T-helper 2 cell treated with Interferon-gamma antibody and Interleukin-4, amounts not matched to agents 5 μg/mL and 100 μg/mL, for 36 hours (primary cell): ENCODE measurements around the gene TXN2.
A peak's percentile ranks its signal among the peaks of the same experiment; 100 is the strongest.

Source experiments
- DNase-seq: peaks from one replicate; pipeline ENCODE4 v3.0.0; 2021; ENCODE audit warnings: low spot score
- H3K27ac Mint-ChIP-seq: one replicate; pipeline ENCODE4 v1.8.0; 2021; ENCODE audit warnings: mild to moderate bottlenecking, mixed read lengths
- H3K27me3 Mint-ChIP-seq: one replicate; pipeline ENCODE4 v1.8.0; 2021; ENCODE audit warnings: low read depth, mixed read lengths
- H3K36me3 Mint-ChIP-seq: one replicate; pipeline ENCODE4 v1.8.0; 2021; ENCODE audit warnings: low read depth, mixed read lengths
- H3K4me1 Mint-ChIP-seq: one replicate; pipeline ENCODE4 v1.8.0; 2021; ENCODE audit warnings: low read depth, mixed read lengths
- H3K4me3 Mint-ChIP-seq: one replicate; pipeline ENCODE4 v1.8.0; 2022; ENCODE audit warnings: mild to moderate bottlenecking, moderate library complexity, mixed read lengths
- H3K9me3 Mint-ChIP-seq: one replicate; pipeline ENCODE4 v1.8.0; 2021; ENCODE audit warnings: mixed read lengths

TXN2 gene

DNA sequence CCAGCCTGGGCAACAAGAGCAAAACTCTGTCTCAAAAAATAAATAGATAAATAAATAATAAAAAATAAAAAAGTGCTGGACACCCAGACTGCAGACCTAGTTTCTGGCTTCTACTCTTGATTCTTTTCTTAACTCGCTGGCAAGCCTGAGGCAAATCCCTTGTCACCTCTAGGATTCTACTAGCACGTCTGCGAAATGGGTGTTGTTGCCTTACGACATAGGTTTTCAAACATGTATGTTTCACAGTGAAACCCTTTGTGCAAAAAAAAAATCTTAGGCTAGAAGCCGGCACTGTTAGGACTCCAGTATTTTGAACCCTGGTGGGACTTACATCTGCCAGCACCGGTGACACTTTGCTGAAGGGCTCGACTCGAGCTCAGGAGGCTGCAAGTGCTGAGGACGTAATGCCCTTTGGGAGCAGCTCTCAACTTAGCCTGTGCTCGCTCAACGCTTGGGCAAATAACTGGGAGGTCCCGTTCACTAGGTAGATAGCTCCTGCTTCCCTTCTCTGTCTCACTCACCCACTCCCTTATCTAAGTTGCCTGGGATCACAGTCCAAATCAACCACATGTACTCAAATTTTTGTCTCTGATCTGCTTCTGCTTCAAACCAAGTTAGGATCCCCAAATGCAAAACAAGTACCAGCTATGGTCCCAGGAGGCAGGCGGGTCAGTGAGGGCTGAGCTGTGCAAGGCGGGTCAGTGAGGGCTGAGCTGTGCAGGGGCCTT lies 59.0 kb downstream of the TXN2 start:
- Mint-ChIP-seq H3K27me3 (no peaks in the 10 kb centered on the region), H3K9me3 (no peaks in the 10 kb centered on the region), H3K4me1 (peaks cover 33% of the 10 kb centered on the region), H3K27ac (no peak overlapping the region), H3K36me3 (no peaks in the 10 kb centered on the region), H3K4me3 (no peak overlapping the region)
- no peak for DNase-seq

DNA sequence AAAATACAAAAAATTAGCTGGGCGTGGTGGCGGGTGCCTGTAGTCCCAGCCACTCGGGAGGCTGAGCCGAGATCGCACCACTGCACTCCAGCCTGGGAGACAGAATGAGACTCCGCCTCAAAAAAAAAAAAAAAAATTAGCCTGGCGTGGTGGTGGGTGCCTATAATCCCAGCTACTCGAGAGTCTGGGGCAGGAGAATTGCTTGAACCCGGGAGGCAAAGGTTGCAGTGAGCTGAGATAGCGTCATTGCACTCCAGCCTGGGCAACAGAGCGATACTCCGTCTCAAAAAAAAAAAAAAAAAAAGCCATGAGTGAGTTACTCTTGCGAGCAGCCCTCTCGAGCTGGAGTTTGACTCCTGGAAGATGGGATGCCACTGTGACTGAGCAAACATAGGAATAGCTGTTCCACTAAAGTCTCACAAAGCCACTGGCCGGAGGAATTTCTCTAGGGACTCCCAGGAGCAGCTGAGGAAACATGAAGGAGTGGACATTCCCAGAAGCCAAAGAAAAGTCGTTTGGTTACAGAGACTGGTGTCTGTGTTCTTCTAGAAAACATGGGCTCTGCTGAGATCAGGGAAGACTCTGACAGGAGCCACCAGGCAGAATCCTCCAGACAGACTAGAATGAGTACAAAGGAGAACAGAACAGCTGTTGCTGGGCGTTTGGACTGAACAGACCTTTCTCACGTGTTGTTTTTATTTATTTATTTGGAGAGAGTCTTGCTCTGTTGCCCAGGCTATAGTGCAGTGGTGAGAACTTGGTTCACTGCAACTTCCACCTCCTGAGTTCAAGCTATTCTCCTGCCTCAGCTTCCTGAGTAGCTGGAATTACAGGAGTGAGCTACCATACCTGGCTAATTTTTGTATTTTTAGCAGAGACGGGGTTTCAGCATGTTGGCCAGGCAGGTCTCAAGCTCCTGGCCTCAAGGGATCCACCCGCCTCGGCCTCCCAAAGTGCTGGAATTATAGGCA lies 61.2 kb downstream of the TXN2 start:
- Mint-ChIP-seq H3K36me3 (no peaks in the 10 kb centered on the region), H3K9me3 (no peaks in the 10 kb centered on the region), H3K27me3 (no peaks in the 10 kb centered on the region), H3K4me1 (peaks cover 34% of the 10 kb centered on the region), H3K4me3 (no peak overlapping the region), H3K27ac (no peak overlapping the region)
- no peak for DNase-seq

DNA sequence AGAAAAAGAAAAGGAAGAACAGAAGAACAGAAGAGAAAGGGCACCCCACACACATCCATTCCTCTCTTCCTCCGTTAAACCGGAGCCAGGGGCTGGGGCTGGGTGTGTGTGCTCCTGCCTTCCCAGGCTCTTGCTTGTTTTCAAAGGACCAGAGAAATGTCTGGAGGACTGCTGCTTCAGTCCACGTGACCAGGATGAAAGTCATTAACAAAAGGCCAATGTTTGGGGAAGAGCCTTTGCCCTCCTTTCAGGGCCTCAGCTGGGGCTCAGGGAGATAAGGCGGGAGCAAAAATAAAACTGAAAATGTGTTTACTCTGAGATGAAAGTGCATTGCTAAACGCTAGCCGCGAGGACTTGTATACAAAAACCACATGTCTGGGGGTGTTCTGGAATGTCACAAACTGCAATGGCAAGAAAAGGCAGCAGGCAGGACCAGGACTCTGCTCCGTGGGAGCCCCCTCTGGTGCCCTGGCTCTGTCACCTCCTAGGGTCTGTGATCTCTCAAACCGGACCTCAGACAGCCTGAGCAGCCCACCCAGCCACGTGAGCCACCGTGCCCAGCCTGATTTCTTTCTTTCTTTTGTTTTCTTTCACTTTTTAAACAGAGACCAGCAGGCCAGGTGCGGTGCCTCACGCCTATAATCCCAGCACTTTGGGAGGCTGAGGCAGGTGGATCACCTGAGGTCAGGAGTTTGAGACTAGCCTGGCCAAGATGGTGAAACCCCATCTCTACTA lies 62.1 kb downstream of the TXN2 start:
- Mint-ChIP-seq H3K4me3 (peak overlapping the region; percentile 59), H3K36me3 (no peaks in the 10 kb centered on the region), H3K27ac (peak overlapping the region; percentile 75), H3K4me1 (peaks cover 26% of the 10 kb centered on the region), H3K27me3 (no peaks in the 10 kb centered on the region), H3K9me3 (no peaks in the 10 kb centered on the region)
- DNase-seq: no peak

- Mint-ChIP-seq H3K36me3 (no peaks in the 10 kb centered on the region), H3K9me3 (no peaks in the 10 kb centered on the region), H3K4me3 (no peak overlapping the region), H3K4me1 (peaks cover 27% of the 10 kb centered on the region), H3K27me3 (no peaks in the 10 kb centered on the region), H3K27ac (no peak overlapping the region)
- no peak for DNase-seq
Observed at GRCh38 chr22:36417281-36417686, 64.2 kb downstream of the TXN2 start.
